ENCODE measurements around the gene ADRB2.

- TF ChIP-seq, protein P1, sequence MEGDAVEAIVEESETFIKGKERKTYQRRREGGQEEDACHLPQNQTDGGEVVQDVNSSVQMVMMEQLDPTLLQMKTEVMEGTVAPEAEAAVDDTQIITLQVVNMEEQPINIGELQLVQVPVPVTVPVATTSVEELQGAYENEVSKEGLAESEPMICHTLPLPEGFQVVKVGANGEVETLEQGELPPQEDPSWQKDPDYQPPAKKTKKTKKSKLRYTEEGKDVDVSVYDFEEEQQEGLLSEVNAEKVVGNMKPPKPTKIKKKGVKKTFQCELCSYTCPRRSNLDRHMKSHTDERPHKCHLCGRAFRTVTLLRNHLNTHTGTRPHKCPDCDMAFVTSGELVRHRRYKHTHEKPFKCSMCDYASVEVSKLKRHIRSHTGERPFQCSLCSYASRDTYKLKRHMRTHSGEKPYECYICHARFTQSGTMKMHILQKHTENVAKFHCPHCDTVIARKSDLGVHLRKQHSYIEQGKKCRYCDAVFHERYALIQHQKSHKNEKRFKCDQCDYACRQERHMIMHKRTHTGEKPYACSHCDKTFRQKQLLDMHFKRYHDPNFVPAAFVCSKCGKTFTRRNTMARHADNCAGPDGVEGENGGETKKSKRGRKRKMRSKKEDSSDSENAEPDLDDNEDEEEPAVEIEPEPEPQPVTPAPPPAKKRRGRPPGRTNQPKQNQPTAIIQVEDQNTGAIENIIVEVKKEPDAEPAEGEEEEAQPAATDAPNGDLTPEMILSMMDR (IDR thresholded peaks at IDR 0.05), result no peak
- TF ChIP-seq POLR2A (IDR thresholded peaks at IDR 0.05), result no peak
Measured at GRCh38 chr5:148801682-148802276, 24.6 kb upstream of the ADRB2 start.
